Endothelial cell (in vitro differentiated cells): ENCODE data around the gene VPS13D. TPM values are rescaled to one million over a fixed set of nuclear protein-coding genes. Genes with fewer than 3 reads are reported as not detected.

Source experiments
- DNase-seq: peaks from one replicate; pipeline ENCODE4 v3.0.0; 2021; ENCODE audit warnings: low spot score
- H3K27ac Mint-ChIP-seq: one replicate; pipeline ENCODE4 v1.8.0; 2021; ENCODE audit warnings: mixed read lengths, inconsistent platforms; ENCODE audit not compliant: unreplicated experiment
- H3K27me3 Mint-ChIP-seq: one replicate; pipeline ENCODE4 v1.8.0; 2021; ENCODE audit warnings: mild to moderate bottlenecking, moderate library complexity, mixed read lengths, inconsistent platforms; ENCODE audit not compliant: unreplicated experiment
- H3K36me3 Mint-ChIP-seq: one replicate; pipeline ENCODE4 v1.8.0; 2021; ENCODE audit warnings: mild to moderate bottlenecking, low read depth, mixed read lengths, inconsistent platforms; ENCODE audit not compliant: unreplicated experiment
- H3K4me1 Mint-ChIP-seq: one replicate; pipeline ENCODE4 v1.8.0; 2021; ENCODE audit warnings: mild to moderate bottlenecking, mixed read lengths, inconsistent platforms; ENCODE audit not compliant: unreplicated experiment
- H3K4me3 Mint-ChIP-seq: one replicate; pipeline ENCODE4 v1.8.0; 2021; ENCODE audit warnings: mild to moderate bottlenecking, mixed read lengths, inconsistent platforms; ENCODE audit not compliant: unreplicated experiment
- H3K9me3 Mint-ChIP-seq: one replicate; pipeline ENCODE4 v1.8.0; 2021; ENCODE audit warnings: mixed read lengths, inconsistent platforms; ENCODE audit not compliant: unreplicated experiment
- total RNA-seq: library from RNA; stranded (reverse); fragmentation: NEBNext Ultra II Directional; extraction: Animal tissue kit (Norgen Biotek cat#: 25700); gene quantifications from one replicate; pipeline ENCODE4 v1.2.1, GENCODE V29; 2021; ENCODE audit not compliant: unreplicated experiment
- TF ChIP-seq, protein P1 (sequence below): fragments of 200-600 bp; sonication (generic); IDR thresholded peaks from one replicate; pipeline ENCODE4 v1.5.0; 2021; ENCODE audit warnings: antibody characterized with exemption; ENCODE audit not compliant: unreplicated experiment

Gene VPS13D
- total RNA-seq, 1 donor from 2014 or later, result 37.8 TPM

DNA sequence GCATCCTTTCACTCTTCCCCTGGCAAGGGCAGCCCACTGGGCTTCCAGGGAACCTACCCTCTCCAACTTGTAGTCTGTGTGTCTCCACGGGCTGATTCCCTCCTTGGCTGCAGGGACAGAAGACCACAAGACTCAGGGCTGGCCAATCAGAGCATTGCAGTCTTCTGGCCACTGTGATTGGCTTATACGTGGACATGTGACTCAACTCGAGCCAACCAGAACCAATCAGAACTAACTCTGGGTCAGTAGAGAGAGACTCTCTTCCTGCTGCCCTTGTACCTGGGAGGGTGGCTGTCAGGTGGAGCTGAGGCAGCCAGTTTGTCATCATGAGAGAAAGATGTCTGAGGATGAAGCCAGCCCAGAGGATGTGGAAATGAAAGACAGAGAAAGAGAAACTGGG, 324.1 kb downstream of the VPS13D start:
- Mint-ChIP-seq H3K36me3 (peaks cover 5% of the 10 kb centered on the region), H3K9me3 (no peaks in the 10 kb centered on the region), H3K4me3 (no peak overlapping the region), H3K4me1 (peaks cover 7% of the 10 kb centered on the region), H3K27me3 (peaks cover 6% of the 10 kb centered on the region), H3K27ac (no peak overlapping the region)
- no peak for DNase-seq
- TF ChIP-seq, protein P1, sequence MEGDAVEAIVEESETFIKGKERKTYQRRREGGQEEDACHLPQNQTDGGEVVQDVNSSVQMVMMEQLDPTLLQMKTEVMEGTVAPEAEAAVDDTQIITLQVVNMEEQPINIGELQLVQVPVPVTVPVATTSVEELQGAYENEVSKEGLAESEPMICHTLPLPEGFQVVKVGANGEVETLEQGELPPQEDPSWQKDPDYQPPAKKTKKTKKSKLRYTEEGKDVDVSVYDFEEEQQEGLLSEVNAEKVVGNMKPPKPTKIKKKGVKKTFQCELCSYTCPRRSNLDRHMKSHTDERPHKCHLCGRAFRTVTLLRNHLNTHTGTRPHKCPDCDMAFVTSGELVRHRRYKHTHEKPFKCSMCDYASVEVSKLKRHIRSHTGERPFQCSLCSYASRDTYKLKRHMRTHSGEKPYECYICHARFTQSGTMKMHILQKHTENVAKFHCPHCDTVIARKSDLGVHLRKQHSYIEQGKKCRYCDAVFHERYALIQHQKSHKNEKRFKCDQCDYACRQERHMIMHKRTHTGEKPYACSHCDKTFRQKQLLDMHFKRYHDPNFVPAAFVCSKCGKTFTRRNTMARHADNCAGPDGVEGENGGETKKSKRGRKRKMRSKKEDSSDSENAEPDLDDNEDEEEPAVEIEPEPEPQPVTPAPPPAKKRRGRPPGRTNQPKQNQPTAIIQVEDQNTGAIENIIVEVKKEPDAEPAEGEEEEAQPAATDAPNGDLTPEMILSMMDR, result no peak

DNA sequence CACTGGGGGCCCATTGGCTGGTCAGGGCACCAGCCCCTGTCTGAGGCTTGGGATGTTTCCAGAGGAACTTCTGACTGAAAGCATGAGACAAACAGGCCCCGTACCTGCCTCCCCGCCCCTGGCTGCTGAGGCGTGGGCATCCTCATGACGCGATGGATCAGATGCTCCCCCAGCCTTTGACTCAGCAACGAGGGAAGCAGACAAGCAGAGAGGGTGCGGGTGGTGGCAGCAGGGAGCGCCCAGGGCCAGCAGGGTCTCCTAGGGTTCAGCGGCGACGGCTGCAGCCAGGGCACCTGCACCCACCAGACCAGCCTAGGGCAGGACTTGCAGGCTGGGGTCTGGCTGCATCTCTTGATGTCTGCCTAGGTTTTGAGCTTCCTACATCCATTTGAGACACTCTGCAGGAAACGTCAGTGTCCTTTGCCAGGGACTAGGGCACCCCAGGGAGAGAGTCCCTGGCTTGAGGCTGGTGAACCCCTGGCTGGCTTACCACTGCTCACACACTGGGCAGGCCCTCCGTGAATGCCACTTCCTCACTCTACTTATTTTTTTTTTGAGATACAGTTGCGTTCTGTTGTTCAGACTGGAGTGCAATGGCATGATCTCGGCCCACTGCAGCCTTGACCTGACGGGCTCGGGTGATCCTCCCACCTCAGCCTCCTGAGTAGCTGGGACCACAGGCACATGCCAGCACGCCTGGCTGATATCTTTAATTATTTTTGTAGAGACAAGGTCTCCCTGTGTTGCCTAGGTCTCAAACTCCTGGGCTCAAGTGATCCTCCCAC, 324.9 kb downstream of the VPS13D start:
- H3K27me3 Mint-ChIP-seq, result peaks cover 2% of the 10 kb centered on the region
- H3K27ac Mint-ChIP-seq, result no peak overlapping the region
- DNase-seq, result no peak
- H3K4me1 Mint-ChIP-seq, result peaks cover 7% of the 10 kb centered on the region
- TF ChIP-seq, protein P1, result no peak
- no peaks in the 10 kb centered on the region for H3K9me3 Mint-ChIP-seq
- H3K4me3 Mint-ChIP-seq, result no peak overlapping the region
- peaks cover 3% of the 10 kb centered on the region for H3K36me3 Mint-ChIP-seq

DNA sequence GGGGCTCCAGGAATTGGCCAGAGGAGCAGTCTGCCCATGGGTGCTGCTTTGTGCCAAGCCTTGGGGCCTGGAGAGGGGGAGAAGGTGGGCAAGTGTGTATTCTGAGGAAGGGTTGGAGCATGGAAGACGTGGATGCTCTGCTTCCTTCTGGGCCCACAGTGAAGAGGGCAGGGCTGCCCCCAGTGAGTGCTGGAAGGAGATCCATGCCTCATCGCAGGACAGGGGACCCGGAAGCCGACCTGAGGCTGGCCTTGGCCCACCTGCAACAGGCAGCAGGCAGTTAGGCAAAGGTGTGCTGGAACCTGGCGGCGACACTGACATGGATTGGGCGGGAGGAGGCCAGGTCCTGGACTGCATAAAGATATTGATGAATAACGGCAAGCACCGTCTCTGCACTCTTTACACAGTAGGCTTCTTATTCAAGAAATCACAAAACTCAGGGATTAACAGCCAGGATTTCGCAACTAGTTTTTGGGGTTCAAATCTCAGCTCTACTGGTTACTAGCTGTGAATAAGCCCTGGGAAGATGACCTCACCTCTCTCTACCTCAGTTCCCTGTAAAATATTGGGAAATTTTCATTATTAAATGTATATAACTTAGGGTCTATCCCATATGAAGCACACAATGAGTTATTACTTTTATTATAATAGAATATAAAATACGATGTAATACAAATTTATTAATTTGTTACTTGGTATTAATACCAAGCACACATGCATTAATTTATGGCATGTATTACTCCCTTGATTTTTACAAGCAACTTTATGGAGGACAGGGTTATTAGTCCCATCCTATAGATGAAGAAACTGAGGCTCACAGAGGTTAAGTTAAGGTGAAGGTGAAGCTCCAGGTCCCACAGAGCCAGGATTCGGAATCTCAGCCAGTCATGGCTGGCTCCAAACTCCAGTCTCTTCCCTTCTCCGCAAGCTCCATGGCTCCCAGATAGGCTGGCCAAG, 325.9 kb downstream of the VPS13D start:
- H3K4me3 Mint-ChIP-seq, result no peak overlapping the region
- TF ChIP-seq, protein P1, result no peak
- peaks cover 7% of the 10 kb centered on the region for H3K4me1 Mint-ChIP-seq
- H3K27me3 Mint-ChIP-seq, result peaks cover 3% of the 10 kb centered on the region
- no peak for DNase-seq
- H3K9me3 Mint-ChIP-seq, result no peaks in the 10 kb centered on the region
- H3K27ac Mint-ChIP-seq, result no peak overlapping the region
- no peaks in the 10 kb centered on the region for H3K36me3 Mint-ChIP-seq

DNA sequence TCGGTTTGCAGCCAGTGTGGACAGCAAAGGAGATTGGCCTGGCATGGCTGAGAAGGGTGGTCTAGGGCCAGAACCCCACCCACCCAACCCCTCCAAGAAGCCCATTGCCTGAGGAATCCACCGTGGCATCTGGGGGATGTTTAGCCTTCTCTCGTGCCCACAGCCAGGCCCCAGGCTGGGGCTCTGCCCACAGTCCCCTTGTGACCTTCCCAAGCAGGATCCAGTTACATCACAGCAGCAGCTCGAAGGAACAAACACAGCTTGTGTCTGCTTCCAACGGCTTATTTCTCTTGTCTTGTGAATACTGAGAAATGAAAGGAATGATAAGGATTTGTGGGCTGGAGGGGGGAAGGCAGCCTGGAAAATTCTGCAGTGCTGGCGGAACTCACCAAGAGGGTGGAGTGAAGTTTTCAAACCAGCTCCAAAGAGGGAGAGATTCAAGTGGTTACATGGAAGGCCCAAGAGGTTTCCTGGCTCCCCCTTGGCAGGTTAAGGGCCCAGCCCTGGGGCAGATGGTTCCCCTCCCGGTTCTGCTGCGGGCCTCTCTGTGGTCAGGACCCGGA, 326.6 kb downstream of the VPS13D start:
- peaks cover 3% of the 10 kb centered on the region for H3K27me3 Mint-ChIP-seq
- TF ChIP-seq, protein P1, result no peak
- no peak for DNase-seq
- H3K9me3 Mint-ChIP-seq, result no peaks in the 10 kb centered on the region
- H3K27ac Mint-ChIP-seq, result no peak overlapping the region
- no peaks in the 10 kb centered on the region for H3K36me3 Mint-ChIP-seq
- H3K4me3 Mint-ChIP-seq, result no peak overlapping the region
- H3K4me1 Mint-ChIP-seq, result peaks cover 7% of the 10 kb centered on the region
